Keratinocyte (primary cell): ENCODE measurements around the gene STRC. TPM values are rescaled to one million over a fixed set of nuclear protein-coding genes. Genes with fewer than 3 reads are reported as not detected.

Experiments used
- DNase-seq: peaks from one replicate; pipeline ENCODE4 v3.0.0-alpha.2; 2011; ENCODE audit warnings: low read depth, missing footprints, low spot score
- FAIRE-seq: peaks from 2 replicates; lab custom pipeline; 2011; peaks lifted over from hg19 to GRCh38; lab: Jason Lieb, UNC
- H2AFZ ChIP-seq: 2 replicates; pipeline ENCODE4 v1.6.0; 2012; ENCODE audit warnings: low read length, control low read depth, inconsistent platforms; ENCODE audit not compliant: control insufficient read depth
- H3K27ac ChIP-seq: 2 replicates; pipeline ENCODE4 v1.5.1; 2011; ENCODE audit warnings: low read length; ENCODE audit not compliant: control insufficient read depth, insufficient read depth
- H3K27me3 ChIP-seq: 3 replicates; pipeline ENCODE4 v1.6.0; 2011; ENCODE audit warnings: low read length; ENCODE audit not compliant: control insufficient read depth, insufficient read depth; ENCODE audit errors: extremely low read depth
- H3K36me3 ChIP-seq, 2 experiments: 2 replicates in 1 of 2; 3 replicates in 1 of 2; pipeline ENCODE4 v1.5.1; 2011; ENCODE audit warnings: low read length in 2 of 2, mild to moderate bottlenecking in 1 of 2; ENCODE audit not compliant: control insufficient read depth in 2 of 2, insufficient read depth in 2 of 2; ENCODE audit errors: extremely low read depth in 1 of 2
- H3K4me1 ChIP-seq: 3 replicates; pipeline ENCODE4 v1.5.1; 2011; ENCODE audit warnings: low read length; ENCODE audit not compliant: control insufficient read depth, insufficient read depth; ENCODE audit errors: extremely low read depth
- H3K4me2 ChIP-seq: 3 replicates; pipeline ENCODE4 v1.6.0; 2011; ENCODE audit warnings: low read depth, low read length; ENCODE audit not compliant: control insufficient read depth, insufficient read depth; ENCODE audit errors: extremely low read depth
- H3K4me3 ChIP-seq, 3 experiments: fragments of 200-600 bp in 1 of 3; sonication (generic) in 1 of 3; 2 replicates in 2 of 3; 3 replicates in 1 of 3; pipeline ENCODE4 v1.5.1; 2011 to 2016; ENCODE audit warnings: low read length in 3 of 3, mild to moderate bottlenecking in 3 of 3, control low read depth in 2 of 3, inconsistent platforms in 1 of 3, low read depth in 1 of 3, mixed read lengths in 1 of 3, mixed run types in 1 of 3, moderate library complexity in 1 of 3; ENCODE audit not compliant: control insufficient read depth in 2 of 3, insufficient read depth in 2 of 3; ENCODE audit errors: extremely low read depth in 1 of 3
- H3K79me2 ChIP-seq: 2 replicates; pipeline ENCODE4 v1.6.0; 2012; ENCODE audit warnings: low read length; ENCODE audit not compliant: control insufficient read depth, insufficient read depth
- H3K9ac ChIP-seq: 3 replicates; pipeline ENCODE4 v1.6.0; 2011; ENCODE audit warnings: low read length; ENCODE audit not compliant: control insufficient read depth, insufficient read depth; ENCODE audit errors: extremely low read depth
- H3K9me1 ChIP-seq: 3 replicates; pipeline ENCODE4 v1.6.0; 2011; ENCODE audit warnings: low read length; ENCODE audit not compliant: control insufficient read depth, insufficient read depth; ENCODE audit errors: extremely low read depth
- H3K9me3 ChIP-seq: 2 replicates; pipeline ENCODE4 v1.5.1; 2012; ENCODE audit warnings: low read depth, low read length; ENCODE audit not compliant: control insufficient read depth
- H4K20me1 ChIP-seq: 3 replicates; pipeline ENCODE4 v1.6.0; 2011; ENCODE audit warnings: low read length; ENCODE audit not compliant: control insufficient read depth, insufficient read depth; ENCODE audit errors: extremely low read depth
- CTCF ChIP-seq, 3 experiments: IDR thresholded peaks in 1 of 3; conservative IDR thresholded peaks in 1 of 3; optimal IDR thresholded peaks in 1 of 3; 2 replicates in 2 of 3; 3 replicates in 1 of 3; pipeline versions ENCODE3 to v1.5.1; 2011; ENCODE audit warnings: low read length in 3 of 3, mild to moderate bottlenecking in 3 of 3, moderate library complexity in 2 of 3, control low read depth in 1 of 3, inconsistent platforms in 1 of 3; ENCODE audit not compliant: insufficient read depth in 2 of 3; ENCODE audit errors: extremely low read depth in 1 of 3
- EZH2 ChIP-seq: IDR thresholded peaks from one replicate; pipeline ENCODE4 v1.6.1; 2012; ENCODE audit warnings: inconsistent platforms, mild to moderate bottlenecking, low read length, moderate library complexity
- dilution Hi-C: fragments of 300-500 bp; cut with MboI; formaldehyde crosslinking; loops from one replicate; pipeline ENCODE4 v1.7.0; 2020; ENCODE audit warnings: low sequenced_read_pairs; ENCODE audit not compliant: extremely low pct_ligation_motif_present
- polyA plus RNA-seq, 5 experiments: library from polyadenylated mRNA; depleted of rRNA in 3 of 5; stranded (reverse) in 3 of 5; stranded (forward) in 1 of 5; unstranded in 1 of 5; fragments of >200 nt; gene quantifications; 1 replicate in 1 of 5; 2 replicates in 3 of 5; 3 replicates in 1 of 5; pipeline versions ENCODE4 v1.2.1 to v1.2.3, GENCODE V29; 2011 to 2012; ENCODE audit warnings: missing spikeins in 2 of 5, low read depth in 1 of 5, low replicate concordance in 1 of 5

STRC gene
- polyA plus RNA-seq, 1 donor (not counting 4 experiments of a cell fraction or from before 2014, with no cell fraction given), result 0.12 TPM

- H3K9ac ChIP-seq, result no peak overlapping the region
These were observed 65.6 kb downstream of the STRC start for GRCh38 chr15:43552986-43553385.

GRCh38 chr15:43552256-43552655 lies 66.3 kb downstream of the STRC start:
- Histone ChIP-seq H3K9ac (no peak overlapping the region), H3K27ac (no peak overlapping the region), H3K79me2 (no peaks in the 10 kb centered on the region), H4K20me1 (no peaks in the 10 kb centered on the region), H3K4me3 (no peak overlapping the region), H3K27me3 (no peaks in the 10 kb centered on the region), H3K4me1 (no peaks in the 10 kb centered on the region), H3K9me3 (no peaks in the 10 kb centered on the region), H2AFZ (no peak overlapping the region), H3K9me1 (no peaks in the 10 kb centered on the region), H3K36me3 (peaks cover 5 to 8% of the 10 kb centered on the region in 2 experiments), H3K4me2 (no peak overlapping the region)
- DNase-seq (no peak), FAIRE-seq (no peak)
- dilution Hi-C loops, result no loop called here
- TF ChIP-seq CTCF (optimal IDR thresholded peaks at IDR 0.05 in 1 of 3, IDR thresholded peaks at IDR 0.05 in 1 of 3, conservative IDR thresholded peaks at IDR 0.05 in 1 of 3; ENCODE audit: extremely low read depth in 1 of 3, insufficient read depth in 2 of 3, low read length in 3 of 3) (no peak), EZH2 (no peak)

More at GRCh38 chr15:43552986-43553385, 65.6 kb downstream of the STRC start:
- Histone ChIP-seq H3K27me3 (no peaks in the 10 kb centered on the region), H3K36me3 (peaks cover 4 to 8% of the 10 kb centered on the region in 2 experiments), H3K9me3 (no peaks in the 10 kb centered on the region), H3K4me3 (no peak overlapping the region), H2AFZ (no peak overlapping the region), H4K20me1 (no peaks in the 10 kb centered on the region), H3K27ac (no peak overlapping the region), H3K4me2 (no peak overlapping the region), H3K9me1 (no peaks in the 10 kb centered on the region), H3K79me2 (no peaks in the 10 kb centered on the region), H3K4me1 (no peaks in the 10 kb centered on the region)
- FAIRE-seq (no peak), DNase-seq (no peak)
- dilution Hi-C loops, result no loop called here
- TF ChIP-seq CTCF (optimal IDR thresholded peaks at IDR 0.05 in 1 of 3, IDR thresholded peaks at IDR 0.05 in 1 of 3, conservative IDR thresholded peaks at IDR 0.05 in 1 of 3; ENCODE audit: extremely low read depth in 1 of 3, insufficient read depth in 2 of 3, low read length in 3 of 3) (no peak), EZH2 (no peak)
